A673 (cell line): ENCODE measurements around the gene ZSWIM3.

Experiments used
- EZH2 ChIP-seq: fragments of 200-600 bp; sonication (generic); IDR thresholded peaks from 2 replicates; pipeline ENCODE4 v1.6.1; 2017; ENCODE audit warnings: borderline replicate concordance, low read depth, mild to moderate bottlenecking, mixed read lengths, antibody characterized with exemption, low read length; ENCODE audit not compliant: poor library complexity, severe bottlenecking
- TF ChIP-seq, protein P1 (sequence below): fragments of 300-800, 200-600 bp; sonication (generic); conservative IDR thresholded peaks from 2 replicates; pipeline ENCODE4 v1.5.1; 2017; ENCODE audit warnings: low read depth, mild to moderate bottlenecking, antibody characterized with exemption, low read length, moderate library complexity, mixed read lengths

DNA sequence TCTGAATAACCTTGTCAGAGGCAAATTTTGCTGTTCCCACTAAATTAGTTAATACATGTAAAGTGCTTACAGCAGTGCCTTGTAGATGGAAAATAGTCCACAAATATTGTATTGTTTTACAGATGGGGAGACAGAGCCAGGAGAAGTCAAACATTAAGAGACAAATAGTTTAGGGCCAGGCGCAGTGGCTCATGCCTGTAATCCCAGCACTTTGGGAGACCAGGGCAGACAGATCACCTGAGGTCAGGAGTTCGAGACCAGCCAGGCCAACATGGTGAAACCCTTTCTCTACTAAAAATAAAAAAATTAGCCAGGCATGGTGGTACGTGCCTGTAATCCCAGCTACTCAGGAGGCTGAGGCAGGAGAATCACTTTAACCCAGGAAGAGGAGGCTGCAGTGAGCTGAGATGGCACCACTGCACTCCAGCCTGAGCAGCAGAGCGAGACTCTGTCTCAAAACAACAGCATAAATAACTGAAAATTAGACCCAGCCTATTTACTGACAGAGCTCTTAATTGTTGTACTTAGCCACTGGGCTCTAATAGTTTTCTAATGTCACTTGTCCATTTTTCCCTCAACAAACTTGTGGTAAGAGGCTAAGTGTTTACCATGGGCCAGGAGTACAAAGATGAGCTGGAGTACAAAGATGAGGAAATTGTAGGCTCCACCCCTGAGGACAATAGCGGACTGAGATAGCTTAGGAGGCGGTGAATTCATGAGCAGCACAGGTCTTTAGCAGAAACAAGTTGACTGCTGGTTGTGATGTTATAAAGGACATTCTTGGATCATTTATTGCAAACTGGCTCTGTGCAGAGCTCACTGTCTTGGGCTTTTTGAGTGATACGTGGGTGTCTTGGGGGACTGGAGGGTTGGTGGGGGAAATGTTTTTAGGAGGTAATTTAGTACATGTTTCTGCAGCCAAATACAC, 6.4 kb downstream of the ZSWIM3 start:
- TF ChIP-seq, protein P1, sequence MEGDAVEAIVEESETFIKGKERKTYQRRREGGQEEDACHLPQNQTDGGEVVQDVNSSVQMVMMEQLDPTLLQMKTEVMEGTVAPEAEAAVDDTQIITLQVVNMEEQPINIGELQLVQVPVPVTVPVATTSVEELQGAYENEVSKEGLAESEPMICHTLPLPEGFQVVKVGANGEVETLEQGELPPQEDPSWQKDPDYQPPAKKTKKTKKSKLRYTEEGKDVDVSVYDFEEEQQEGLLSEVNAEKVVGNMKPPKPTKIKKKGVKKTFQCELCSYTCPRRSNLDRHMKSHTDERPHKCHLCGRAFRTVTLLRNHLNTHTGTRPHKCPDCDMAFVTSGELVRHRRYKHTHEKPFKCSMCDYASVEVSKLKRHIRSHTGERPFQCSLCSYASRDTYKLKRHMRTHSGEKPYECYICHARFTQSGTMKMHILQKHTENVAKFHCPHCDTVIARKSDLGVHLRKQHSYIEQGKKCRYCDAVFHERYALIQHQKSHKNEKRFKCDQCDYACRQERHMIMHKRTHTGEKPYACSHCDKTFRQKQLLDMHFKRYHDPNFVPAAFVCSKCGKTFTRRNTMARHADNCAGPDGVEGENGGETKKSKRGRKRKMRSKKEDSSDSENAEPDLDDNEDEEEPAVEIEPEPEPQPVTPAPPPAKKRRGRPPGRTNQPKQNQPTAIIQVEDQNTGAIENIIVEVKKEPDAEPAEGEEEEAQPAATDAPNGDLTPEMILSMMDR: no peak
- no peak for TF ChIP-seq EZH2
